Measurements from ENCODE around the gene OR51D1.

Gene OR51D1

DNA sequence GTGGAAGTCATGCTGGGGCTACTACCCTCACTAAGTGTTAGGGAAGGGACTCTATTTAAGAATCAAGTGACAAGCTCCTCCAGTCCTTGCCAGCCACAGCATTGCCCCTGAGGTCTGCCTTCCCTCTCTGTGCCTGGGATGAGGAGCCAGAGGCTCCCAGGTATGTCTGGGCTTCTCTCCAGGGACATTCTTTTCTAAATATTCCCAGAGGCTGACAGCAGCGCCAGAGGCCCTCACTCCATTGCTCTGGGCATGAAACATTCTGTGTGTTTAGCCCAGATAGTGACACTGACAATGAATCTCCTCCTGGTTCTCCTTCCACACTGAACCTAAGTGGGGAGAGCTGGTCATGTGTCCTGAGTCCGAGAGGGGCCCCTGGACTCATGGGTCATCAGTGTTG, 8.7 kb downstream of the OR51D1 start:
- DNase-seq, result no peak

DNA sequence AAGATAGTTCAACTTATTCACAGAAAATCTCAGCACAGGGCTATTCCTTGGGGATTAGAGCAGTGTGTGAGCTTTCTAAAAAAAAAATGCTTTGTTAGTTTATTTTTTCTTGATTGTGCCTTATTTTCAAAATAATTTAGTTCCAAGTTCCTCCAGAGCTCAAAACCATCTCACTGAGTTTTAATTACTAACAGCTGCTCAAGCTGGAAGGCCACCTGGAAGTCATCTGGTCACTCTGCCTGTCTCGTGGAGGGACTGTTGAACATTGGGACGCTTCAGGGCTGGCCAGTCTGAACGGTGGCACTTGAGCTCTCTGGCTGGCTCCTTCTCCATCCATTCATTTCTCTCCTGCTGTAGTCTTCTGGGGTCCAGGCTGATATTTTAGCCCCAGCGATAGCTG, 10.5 kb downstream of the OR51D1 start:
- no peak for DNase-seq

DNA sequence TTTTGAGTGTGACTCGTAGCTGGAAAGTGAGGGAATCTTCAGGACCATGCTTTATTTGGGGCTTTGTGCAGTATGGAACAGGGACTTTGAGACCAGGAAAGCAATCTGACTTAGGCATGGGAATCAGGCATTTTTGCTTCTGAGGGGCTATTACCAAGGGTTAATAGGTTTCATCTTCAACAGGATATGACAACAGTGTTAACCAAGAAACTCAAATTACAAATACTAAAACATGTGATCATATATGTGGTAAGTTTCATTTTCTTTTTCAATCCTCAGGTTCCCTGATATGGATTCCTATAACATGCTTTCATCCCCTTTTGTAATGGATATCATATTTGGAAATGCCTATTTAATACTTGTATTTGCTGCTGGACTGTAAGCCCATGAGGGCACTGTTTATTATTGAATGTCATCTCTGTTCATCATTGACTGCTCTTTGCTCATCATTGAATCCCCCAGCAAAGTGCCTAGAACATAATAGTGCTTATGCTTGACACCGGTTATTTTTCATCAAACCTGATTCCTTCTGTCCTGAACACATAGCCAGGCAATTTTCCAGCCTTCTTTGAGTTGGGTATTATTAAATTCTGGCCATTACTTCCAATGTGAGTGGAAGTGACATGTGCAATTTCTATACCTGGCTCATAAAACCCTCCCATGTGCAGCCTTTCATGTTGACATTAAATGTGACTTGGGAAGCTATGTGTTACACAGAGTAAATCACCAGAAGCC, 17.5 kb downstream of the OR51D1 start:
- no peak for DNase-seq

- no peak for DNase-seq
These were observed 21.6 kb downstream of the OR51D1 start for GRCh38 chr11:4658629-4659445.

- no peak for DNase-seq
These were observed 25.6 kb downstream of the OR51D1 start for GRCh38 chr11:4662876-4663275.

DNA sequence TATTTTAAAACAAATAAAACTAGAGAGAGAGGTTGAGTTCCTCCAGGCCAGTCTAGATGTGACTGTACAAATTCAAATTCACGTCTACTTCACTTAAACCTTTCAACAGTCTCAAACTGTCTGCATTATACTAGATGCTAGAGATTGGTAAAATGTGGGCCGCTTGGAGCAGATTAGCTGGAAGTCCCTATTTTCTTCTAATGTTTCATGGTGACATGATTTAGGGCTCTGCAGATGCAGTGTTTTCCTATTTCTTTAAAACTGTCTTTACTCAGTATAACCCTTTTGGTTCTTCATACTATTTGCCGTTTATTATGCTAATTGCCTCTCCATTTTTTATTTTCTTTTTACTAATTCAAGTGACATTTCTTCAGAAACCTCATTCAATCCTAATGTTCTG, 26.9 kb downstream of the OR51D1 start:
- DNase-seq, result no peak

DNA sequence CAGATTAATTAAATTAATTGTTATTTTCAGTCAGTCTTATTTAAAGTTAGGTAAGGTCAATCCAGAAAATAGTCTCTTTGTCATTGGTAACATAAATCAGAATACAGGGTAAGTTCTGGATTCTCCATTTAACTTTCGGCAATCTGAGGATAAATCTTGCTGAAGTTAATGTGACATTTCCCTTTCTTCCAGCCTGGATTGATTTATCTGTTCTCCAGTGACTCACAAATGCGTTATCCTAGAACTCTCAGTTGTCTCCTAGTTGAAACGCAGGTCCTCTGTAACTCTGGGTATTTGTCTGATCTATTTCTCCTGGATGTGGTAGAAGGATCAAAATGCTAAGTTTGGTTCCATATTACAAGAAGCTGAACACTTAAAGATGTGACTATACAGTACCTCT, 27.5 kb downstream of the OR51D1 start:
- DNase-seq, result no peak

DNA sequence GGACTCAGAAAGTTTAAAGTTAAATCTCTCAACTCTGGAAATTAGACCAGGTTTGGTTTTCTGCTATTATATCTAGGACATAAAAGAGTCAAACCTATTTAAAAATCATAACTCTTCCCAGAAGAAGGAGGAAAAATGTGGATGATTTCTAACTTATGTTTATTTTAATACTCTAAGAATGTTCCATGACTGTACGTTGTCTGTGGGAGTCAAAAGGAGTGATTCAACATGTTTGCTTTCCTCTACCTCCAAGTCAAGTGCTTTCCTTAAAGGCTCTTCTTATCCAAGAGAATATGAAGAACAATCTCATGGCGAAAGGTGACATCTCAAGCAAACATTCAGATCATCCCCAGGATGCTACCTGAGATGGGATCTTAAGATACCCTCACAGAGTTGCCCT, 28.1 kb downstream of the OR51D1 start:
- DNase-seq, result no peak

DNA sequence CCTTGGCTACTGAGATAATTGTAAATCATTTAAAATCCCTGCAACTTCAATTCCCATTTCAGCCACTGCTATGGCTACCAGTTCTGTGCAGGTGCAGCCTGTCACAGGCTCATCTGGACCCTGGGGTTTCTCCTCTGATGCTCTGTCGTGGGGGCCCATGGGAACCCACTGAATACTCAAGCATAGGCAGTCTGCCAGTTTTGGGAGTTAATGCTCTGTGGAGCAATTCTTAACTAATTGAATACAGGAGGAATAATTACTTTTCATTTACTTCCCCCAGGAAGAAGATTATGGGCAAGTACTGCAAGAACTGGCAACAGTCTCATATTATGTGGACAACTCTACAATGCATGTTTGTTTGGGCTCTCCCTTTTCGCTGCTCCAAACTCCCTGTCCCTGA, 34.5 kb downstream of the OR51D1 start:
- DNase-seq, result no peak

- no peak for DNase-seq
These were observed 35.2 kb downstream of the OR51D1 start for GRCh38 chr11:4672470-4672869.

GRCh38 chr11:4673781-4674180, 36.5 kb downstream of the OR51D1 start:
- no peak for DNase-seq

- DNase-seq, result no peak
These were observed 40.7 kb downstream of the OR51D1 start for GRCh38 chr11:4677948-4678347.

DNA sequence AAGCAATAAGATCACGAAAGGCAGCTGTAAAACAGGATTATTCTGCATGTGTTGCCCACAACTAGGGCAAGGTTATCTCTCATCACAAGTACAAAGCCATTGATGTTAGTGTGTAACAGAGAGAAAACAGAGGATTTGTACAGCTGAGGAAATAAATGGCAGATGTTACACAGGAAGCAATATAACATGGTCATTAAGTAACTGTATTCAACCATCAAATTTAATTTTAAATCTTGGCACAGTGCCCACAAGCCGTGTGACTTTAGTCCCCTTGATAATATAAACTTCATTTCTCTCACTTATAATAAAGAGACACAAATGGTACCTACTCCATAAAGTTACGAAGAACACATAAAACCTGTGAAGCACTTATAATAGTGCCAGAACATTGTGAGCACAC, 43.1 kb downstream of the OR51D1 start:
- DNase-seq, result no peak

DNA sequence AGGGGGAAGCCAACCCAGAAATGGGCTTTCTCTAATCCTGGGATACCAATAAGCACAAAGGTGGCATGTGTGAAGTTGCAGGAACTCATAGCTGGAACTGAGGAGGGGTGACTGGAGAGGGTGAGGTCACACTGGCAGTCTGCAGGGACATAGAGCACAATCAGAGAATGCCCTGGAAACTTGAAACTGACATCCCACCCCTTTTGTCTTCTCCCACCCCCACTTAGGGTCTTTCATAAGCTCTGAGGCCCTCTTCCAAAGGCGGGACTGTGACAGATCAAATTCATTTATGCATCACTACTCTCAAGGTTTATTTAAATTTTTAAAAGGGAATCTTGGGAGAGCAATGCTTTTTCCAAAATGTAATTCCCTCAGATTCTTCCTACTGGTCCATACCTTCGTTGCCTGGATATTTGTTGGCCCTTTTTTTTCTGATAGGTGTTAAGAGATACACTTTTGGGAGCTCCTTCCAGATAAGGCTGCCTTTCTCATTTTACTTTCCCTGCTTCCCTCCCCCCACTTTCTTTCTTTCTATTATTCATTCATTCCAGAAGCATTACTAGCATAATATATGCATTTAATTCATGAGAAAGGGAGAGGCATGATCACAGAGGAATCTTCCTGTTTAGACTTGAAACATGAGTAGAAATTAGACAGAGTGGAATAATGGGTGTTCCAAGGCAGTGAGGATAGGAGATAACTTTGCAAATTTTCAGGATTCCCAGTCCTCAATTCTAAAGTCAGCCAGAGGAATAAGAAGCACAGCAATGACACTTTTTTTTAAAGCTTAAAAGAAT, 45.5 kb downstream of the OR51D1 start:
- DNase-seq, result no peak

- DNase-seq, result no peak
These were observed 47.5 kb downstream of the OR51D1 start for GRCh38 chr11:4684631-4685285.

All from NCI-H446 (cell line).